B cell (primary cell): Measurements from ENCODE around the gene ATP8B3. TPM values are rescaled to one million over a fixed set of nuclear protein-coding genes. Genes with fewer than 3 reads are reported as not detected.

Experiments used
- ATAC-seq: fragments of 200-7000 bp; cut with Tn5 transposase; one replicate; pipeline ENCODE4 v1.10.0; 2021; ENCODE audit warnings: low read depth, mild to moderate bottlenecking, moderate number of reproducible peaks, moderate library complexity
- CTCF ChIA-PET: fragments of 350-600 bp; sonication (Branson Sonifier 250); formaldehyde crosslinking; loops from one replicate; lab custom pipeline; 2021; ENCODE audit warnings: antibody characterized with exemption, inconsistent platforms; lab: Charles Lee
- POLR2A ChIA-PET: fragments of 350-600 bp; sonication (Branson Sonifier 250); formaldehyde crosslinking; loops from one replicate; lab custom pipeline; 2021; ENCODE audit warnings: antibody characterized with exemption; lab: Charles Lee
- DNase-seq: peaks from one replicate; pipeline ENCODE4 v3.0.0; 2013
- H2AFZ ChIP-seq: 2 replicates; pipeline ENCODE4 v1.6.1; 2012; ENCODE audit warnings: mild to moderate bottlenecking, low read depth, low read length; ENCODE audit not compliant: insufficient read depth, poor library complexity, severe bottlenecking
- H3K27ac ChIP-seq, 2 donors: 1 replicate in 1 of 2; 2 replicates in 1 of 2; pipeline ENCODE4 v1.5.1; 2012 to 2013; ENCODE audit warnings: low read length in 2 of 2, mild to moderate bottlenecking in 2 of 2, moderate library complexity in 1 of 2
- H3K27me3 ChIP-seq, 4 experiments: fragments of 200-600 bp in 1 of 4; sonication (generic) in 1 of 4; replicated peaks in 1 of 4; 1 replicate in 2 of 4; 2 replicates in 2 of 4; pipeline versions ENCODE4 v1.6.1 to v1.7.0; 2013 to 2016; ENCODE audit warnings: low read length in 3 of 4, mild to moderate bottlenecking in 2 of 4, mixed read lengths in 1 of 4, moderate library complexity in 1 of 4; ENCODE audit not compliant: insufficient read depth in 4 of 4, control insufficient read depth in 3 of 4; ENCODE audit errors: control extremely low read depth in 1 of 4
- H3K36me3 ChIP-seq, 2 experiments: replicated peaks in 1 of 2; 1 replicate in 1 of 2; 2 replicates in 1 of 2; pipeline versions ENCODE4 v1.6.1 to v1.7.1; 2013; ENCODE audit warnings: low read length in 1 of 2; ENCODE audit not compliant: insufficient read depth in 2 of 2, control insufficient read depth in 1 of 2; ENCODE audit errors: control extremely low read depth in 1 of 2, extremely low read depth in 1 of 2
- H3K4me1 ChIP-seq, 2 donors: fragments of 200-600 bp in 1 of 2; sonication (generic) in 1 of 2; 1 replicate in 1 of 2; 2 replicates in 1 of 2; pipeline versions ENCODE4 v1.5.1 to v1.6.1; 2013 to 2017; ENCODE audit warnings: low read length in 2 of 2; ENCODE audit not compliant: control insufficient read depth in 2 of 2, insufficient read depth in 2 of 2
- H3K4me2 ChIP-seq: replicated peaks from 2 replicates; pipeline ENCODE3; 2012; ENCODE audit warnings: mild to moderate bottlenecking, low read depth, low read length; ENCODE audit not compliant: poor library complexity, severe bottlenecking
- H3K4me3 ChIP-seq, 5 experiments: fragments of 200-600 bp in 1 of 5; sonication (generic) in 1 of 5; 1 replicate in 3 of 5; 2 replicates in 2 of 5; pipeline versions ENCODE4 v1.5.1 to v1.7.0; 2011 to 2016; ENCODE audit warnings: low read length in 4 of 5, mild to moderate bottlenecking in 4 of 5, low read depth in 2 of 5, control low read depth in 1 of 5, moderate library complexity in 1 of 5; ENCODE audit not compliant: insufficient read depth in 1 of 5; ENCODE audit errors: control extremely low read depth in 1 of 5, extremely low read depth in 1 of 5
- H3K79me2 ChIP-seq: fragments of 200-600 bp; sonication (generic); one replicate; pipeline ENCODE4 v1.6.0; 2016; ENCODE audit warnings: low read length; ENCODE audit not compliant: control insufficient read depth, insufficient read depth
- H3K9ac ChIP-seq: fragments of 200-600 bp; sonication (generic); 2 replicates; pipeline ENCODE4 v1.6.1; 2017; ENCODE audit warnings: mild to moderate bottlenecking, low read length, moderate library complexity
- H3K9me3 ChIP-seq, 3 donors: one replicate each; pipeline versions ENCODE4 v1.6.1 to v1.7.1; 2013; ENCODE audit warnings: low read length in 2 of 3; ENCODE audit not compliant: control insufficient read depth in 2 of 3, insufficient read depth in 1 of 3; ENCODE audit errors: control extremely low read depth in 1 of 3
- H4K20me1 ChIP-seq: 2 replicates; pipeline ENCODE4 v1.6.0; 2012; ENCODE audit warnings: mild to moderate bottlenecking, low read length; ENCODE audit not compliant: insufficient read depth, control insufficient read depth, poor library complexity, severe bottlenecking
- H3K27ac Mint-ChIP-seq: one replicate; pipeline ENCODE4 v1.8.0; 2021; ENCODE audit warnings: mixed read lengths
- H3K27me3 Mint-ChIP-seq: one replicate; pipeline ENCODE4 v1.8.0; 2021; ENCODE audit warnings: mixed read lengths
- H3K4me1 Mint-ChIP-seq: one replicate; pipeline ENCODE4 v1.8.0; 2021; ENCODE audit warnings: mixed read lengths
- H3K4me3 Mint-ChIP-seq: one replicate; pipeline ENCODE4 v1.8.0; 2021; ENCODE audit warnings: mixed read lengths
- H3K9me3 Mint-ChIP-seq: one replicate; pipeline ENCODE4 v1.8.0; 2022; ENCODE audit warnings: mixed read lengths; ENCODE audit not compliant: insufficient read depth
- CTCF ChIP-seq: fragments of 200-600 bp; IDR thresholded peaks from one replicate; pipeline ENCODE4 v1.8.0; 2022; ENCODE audit warnings: antibody characterized with exemption, mild to moderate bottlenecking
- EZH2 ChIP-seq: IDR thresholded peaks from 2 replicates; pipeline ENCODE4 v1.6.1; 2012; ENCODE audit warnings: borderline replicate concordance, low read depth, mild to moderate bottlenecking, moderate library complexity, low read length; ENCODE audit not compliant: insufficient read depth, poor library complexity, severe bottlenecking
- WGBS: methylation state at CpG from one replicate; pipeline ENCODE4 v1.1.5; 2013; ENCODE audit warnings: missing lambda C conversion rate; ENCODE audit not compliant: insufficient coverage; 5-methylcytosine and 5-hydroxymethylcytosine counted together
- intact Hi-C: fragments of 100-400 bp; cut with micrococcal nuclease; formaldehyde crosslinking; loops from one replicate; pipeline ENCODE4 v1.10.0; 2022
- polyA plus RNA-seq: library from polyadenylated mRNA; depleted of rRNA; stranded (reverse); fragments of >200 nt; gene quantifications from 2 replicates; pipeline ENCODE4 v1.2.3, GENCODE V29; 2012
- total RNA-seq, 2 donors: library from RNA; stranded (reverse); fragments of 120-200 nt in 1 of 2; gene quantifications; 1 replicate in 1 of 2; 2 replicates in 1 of 2; pipeline versions ENCODE4 v1.2.3 to v1.2.4, GENCODE V29; 2013 to 2022

Gene ATP8B3
- total and polyA plus RNA-seq, 2 donors (not counting 1 experiment from before 2014, with no cell fraction given) = 0.89 to 5.1 TPM

DNA sequence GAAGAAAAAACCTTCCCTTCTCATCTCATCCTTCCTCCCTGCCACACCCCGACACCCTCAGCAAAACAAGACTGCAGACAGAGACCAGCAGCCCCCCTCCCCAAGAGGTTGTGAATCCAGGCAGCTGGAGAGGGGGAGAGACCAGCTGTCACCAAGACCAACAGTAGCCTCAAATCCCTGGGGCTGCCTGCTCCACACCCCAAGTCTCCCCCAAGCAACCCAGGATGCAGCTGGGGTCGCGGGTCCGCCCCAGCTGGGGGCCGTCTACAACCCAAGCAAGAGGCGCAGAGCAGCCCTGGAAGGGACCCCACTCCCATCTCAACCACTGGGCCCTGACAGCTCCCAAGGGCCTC is 44.2 kb upstream of the ATP8B3 start:
- Mint-ChIP-seq H3K27me3 (no peaks in the 10 kb centered on the region), H3K4me1 (peaks cover 64% of the 10 kb centered on the region), H3K9me3 (no peaks in the 10 kb centered on the region), H3K4me3 (peak overlapping the region; percentile 83), H3K27ac (peak overlapping the region; percentile 87)
- 2% methylated on average over 5 of the region's 6 CpGs for WGBS
- Histone ChIP-seq H3K9ac (peak overlapping the region; percentile 74), H4K20me1 (peaks cover 94% of the 10 kb centered on the region), H3K4me1 (peaks cover 72 to 90% of the 10 kb centered on the region in 2 donors), H3K36me3 (peaks cover 0 to 4% of the 10 kb centered on the region in 2 experiments), H3K4me3 (peak overlapping the region; percentile 18 to 70 (median 64)), H3K27me3 (no peaks in the 10 kb centered on the region), H3K79me2 (peaks cover 81% of the 10 kb centered on the region), H3K9me3 (no peaks in the 10 kb centered on the region), H3K27ac (peak overlapping the region; percentile 75 to 79), H2AFZ (no peak overlapping the region), H3K4me2 (peak overlapping the region; percentile 97)
- ATAC-seq (no peak), DNase-seq (no peak)
- intact Hi-C loops = loop anchor here (1.0 kb wide), 1 partner anchor 8 kb away; no protein-coding TSS in a partner anchor
- CTCF ChIA-PET = interaction anchor here (0.9 to 1.8 kb wide), 3 partner anchors 8 to 77 kb away, joined by 3 to 5 read pairs (median 4); no protein-coding TSS in a partner anchor
- no peak for TF ChIP-seq EZH2
- TF ChIP-seq CTCF = no peak
- POLR2A ChIA-PET = interaction anchor here (0.6 to 1.1 kb wide), 4 partner anchors 8 to 587 kb away, joined by 3 to 4 read pairs (median 4); partner anchors contain the start of gene CIRBP

GRCh38 chr19:1855828-1856255 is 43.8 kb upstream of the ATP8B3 start:
- H3K27me3 Mint-ChIP-seq = no peaks in the 10 kb centered on the region
- peak overlapping the region; percentile 97 for H3K4me2 ChIP-seq
- intact Hi-C loops = loop anchor here (1.0 kb wide), 1 partner anchor 8 kb away; no protein-coding TSS in a partner anchor
- H3K79me2 ChIP-seq = peaks cover 78% of the 10 kb centered on the region
- H3K9me3 ChIP-seq = no peaks in the 10 kb centered on the region
- peaks cover 0 to 4% of the 10 kb centered on the region in 2 experiments for H3K36me3 ChIP-seq
- peaks cover 91% of the 10 kb centered on the region for H4K20me1 ChIP-seq
- peak overlapping the region; percentile 74 for H3K9ac ChIP-seq
- peak overlapping the region; percentile 27 to 70 (median 64) for H3K4me3 ChIP-seq
- WGBS = 0% methylated on average over 8 of the region's 13 CpGs
- CTCF ChIA-PET = interaction anchor here (0.9 to 1.8 kb wide), 3 partner anchors 9 to 77 kb away, joined by 3 to 5 read pairs (median 4); no protein-coding TSS in a partner anchor
- peaks cover 71 to 90% of the 10 kb centered on the region in 2 donors for H3K4me1 ChIP-seq
- H3K27ac ChIP-seq = peak overlapping the region; percentile 75 to 79
- peak overlapping the region; percentile 83 for H3K4me3 Mint-ChIP-seq
- no peak for DNase-seq
- ATAC-seq = peak; percentile 3
- POLR2A ChIA-PET = interaction anchor here (0.5 to 1.1 kb wide), 2 partner anchors 9 to 51 kb away, joined by 3 to 4 read pairs; no protein-coding TSS in a partner anchor
- no peak overlapping the region for H2AFZ ChIP-seq
- H3K4me1 Mint-ChIP-seq = peaks cover 65% of the 10 kb centered on the region
- no peaks in the 10 kb centered on the region for H3K27me3 ChIP-seq
- TF ChIP-seq CTCF = no peak
- TF ChIP-seq EZH2 = no peak
- no peaks in the 10 kb centered on the region for H3K9me3 Mint-ChIP-seq
- peak overlapping the region; percentile 87 for H3K27ac Mint-ChIP-seq
